GM18505 (cell line): ENCODE measurements around the gene F5.

Source experiments
- ATAC-seq: cut with Tn5 transposase; IDR thresholded peaks from one replicate; pipeline ENCODE4 v1.9.1; 2021; ENCODE audit not compliant: unreplicated experiment
- POLR2A ChIP-seq: IDR thresholded peaks from 4 replicates; pipeline ENCODE4 v1.6.1; 2011; ENCODE audit warnings: borderline replicate concordance; ENCODE audit not compliant: insufficient read depth, insufficient read length; ENCODE audit errors: extremely low read depth

F5 gene

DNA sequence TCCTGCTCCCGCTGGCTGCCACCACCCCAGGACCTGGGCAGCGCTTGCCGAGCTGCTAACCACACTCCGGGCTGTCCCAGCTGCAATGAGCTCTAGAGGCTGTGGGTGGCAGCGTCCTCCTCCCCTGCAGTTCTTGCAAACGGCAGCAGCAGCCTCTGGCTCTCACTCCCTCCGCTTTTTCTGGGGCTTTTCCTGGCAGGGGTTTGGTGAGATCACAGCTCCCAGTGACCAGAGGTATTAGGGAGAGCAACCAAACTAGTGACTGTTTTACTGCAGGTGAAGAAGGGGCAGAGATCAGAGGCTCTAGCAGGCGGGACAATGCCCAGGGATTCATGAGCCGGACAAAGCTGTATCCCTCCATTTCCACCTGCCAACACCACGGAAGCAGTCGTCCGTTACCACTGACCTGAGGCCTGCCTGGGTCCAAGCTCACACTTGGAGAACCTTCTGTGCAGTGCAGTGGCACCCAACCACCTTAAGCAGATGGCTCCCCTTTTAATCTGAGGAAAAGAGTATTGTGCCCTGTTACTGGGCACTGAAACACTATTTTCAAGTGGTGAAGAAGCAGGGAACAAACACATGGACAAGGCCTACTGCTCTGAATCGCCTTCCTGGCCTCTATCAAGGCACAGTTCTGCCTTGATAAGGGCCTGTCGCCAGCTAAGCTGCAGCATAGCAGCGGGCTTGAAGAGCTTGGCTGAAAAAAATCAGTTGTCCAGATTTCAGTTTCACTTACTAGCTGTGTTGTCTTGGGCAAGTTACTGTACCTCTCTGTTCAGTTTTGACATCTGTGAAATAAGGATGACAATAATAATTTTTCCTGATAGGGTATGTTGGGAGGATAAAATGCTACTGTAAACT, at the start of gene F5:
TSS of gene F5 (minus strand) at position 87 of the 861 bp plus-strand sequence. CDS start 95 bp downstream, outside the sequence.
- no peak for TF ChIP-seq POLR2A

DNA sequence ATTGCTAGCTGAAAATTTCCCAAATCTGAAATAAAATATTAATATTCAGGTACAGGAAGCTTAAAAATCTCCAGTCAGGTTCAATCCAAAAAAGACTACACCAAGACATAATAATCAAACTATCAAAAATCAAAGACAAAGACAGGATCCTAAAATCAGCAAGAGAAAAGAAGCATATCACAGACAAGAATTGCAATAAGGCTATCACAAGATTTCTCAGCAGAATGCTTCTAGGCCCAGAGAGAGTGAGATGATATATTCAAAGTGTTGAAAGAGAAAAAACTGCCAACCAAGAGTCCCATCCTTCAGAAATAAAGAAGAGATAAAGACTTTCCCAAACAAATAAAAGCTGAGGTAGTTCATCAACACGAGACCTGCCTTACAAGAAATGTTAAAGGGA, 48.6 kb upstream of the F5 start:
- ATAC-seq, result no peak
- TF ChIP-seq POLR2A, result no peak

More for the DNA sequence above, at the start of gene F5:
- ATAC-seq, result peak; percentile 96

DNA sequence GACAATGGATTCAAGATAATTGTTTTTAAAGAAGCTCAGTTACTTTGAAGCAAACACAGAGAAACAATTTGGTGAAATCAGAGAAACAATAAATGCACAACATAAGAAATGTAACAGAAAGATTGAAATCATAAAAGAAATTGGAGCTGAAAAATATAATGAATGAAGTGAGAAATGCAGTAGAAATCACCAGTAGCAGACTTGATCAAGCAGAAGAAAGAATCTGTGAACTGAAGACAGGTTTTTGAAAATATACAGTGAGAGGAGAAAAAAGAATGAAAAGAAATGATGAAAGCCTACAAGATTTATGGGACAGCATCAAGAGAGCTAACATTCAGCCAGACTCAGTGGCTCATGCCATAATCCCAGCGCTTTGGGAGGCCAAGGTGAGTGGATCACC, 47.9 kb upstream of the F5 start:
- no peak for TF ChIP-seq POLR2A
- no peak for ATAC-seq

DNA sequence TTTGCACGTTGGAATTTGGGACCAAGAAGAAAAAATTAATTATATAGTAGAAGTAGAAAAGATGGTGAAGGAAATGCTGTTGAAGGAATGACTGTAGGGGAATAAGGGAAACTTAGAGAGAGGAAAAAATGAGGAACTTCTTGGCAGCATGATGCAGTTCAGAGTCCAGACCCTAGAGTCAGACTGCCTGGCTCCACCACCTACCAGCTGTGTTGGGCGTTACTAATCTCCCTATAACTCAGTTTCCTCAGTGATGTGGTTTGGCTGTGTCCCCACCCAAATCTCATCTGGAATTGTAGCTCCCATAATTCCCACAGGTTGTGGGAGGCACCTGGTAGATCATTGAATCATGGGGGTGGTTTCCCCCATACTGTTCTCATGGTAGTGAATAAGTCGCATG, 45.0 kb upstream of the F5 start:
- no peak for ATAC-seq
- no peak for TF ChIP-seq POLR2A

DNA sequence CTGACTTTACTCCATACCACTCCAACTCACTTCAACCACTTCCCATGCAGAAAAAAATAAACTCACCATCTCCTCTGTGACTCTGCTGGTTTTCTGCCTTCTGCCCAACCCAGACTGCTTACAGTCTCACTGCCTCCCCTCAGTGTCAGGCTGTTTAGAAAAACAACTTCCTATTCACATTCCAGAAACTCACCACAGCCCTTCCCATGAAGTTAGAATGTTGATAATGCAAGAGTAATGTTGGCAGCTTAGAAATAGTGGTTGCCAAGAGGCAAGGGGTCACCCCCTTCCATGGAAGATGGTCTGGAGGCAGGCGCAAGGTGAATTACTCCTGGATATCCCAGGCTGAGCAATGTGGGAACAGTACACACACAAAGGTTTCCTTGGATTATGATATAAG, 43.7 kb upstream of the F5 start, which contains the start of gene SELP:
TSS of gene SELP (minus strand) at position 119 of the 400 bp plus-strand sequence. CDS start at position 69, 50 bp downstream.
- no peak for TF ChIP-seq POLR2A
- no peak for ATAC-seq

DNA sequence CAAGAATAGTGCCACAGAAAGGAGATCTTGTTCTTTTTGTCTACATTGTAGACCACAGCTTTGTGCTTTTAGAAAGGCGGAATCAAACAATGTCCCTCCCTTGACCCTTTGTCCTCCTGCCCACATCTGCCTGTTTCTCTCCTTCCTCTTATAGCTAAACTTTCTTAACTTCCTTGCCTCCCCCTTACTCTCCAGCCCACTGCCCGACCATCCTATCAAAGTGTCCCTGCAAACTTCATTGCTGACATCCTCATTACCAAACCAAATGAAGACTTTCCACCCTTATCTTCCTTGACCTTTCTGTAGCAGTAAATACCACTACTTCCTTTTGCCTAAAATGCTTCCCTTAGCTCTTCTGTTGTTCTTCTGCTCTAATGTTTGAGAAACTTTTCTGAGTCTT, 38.6 kb upstream of the F5 start:
- TF ChIP-seq POLR2A, result no peak
- ATAC-seq, result no peak

DNA sequence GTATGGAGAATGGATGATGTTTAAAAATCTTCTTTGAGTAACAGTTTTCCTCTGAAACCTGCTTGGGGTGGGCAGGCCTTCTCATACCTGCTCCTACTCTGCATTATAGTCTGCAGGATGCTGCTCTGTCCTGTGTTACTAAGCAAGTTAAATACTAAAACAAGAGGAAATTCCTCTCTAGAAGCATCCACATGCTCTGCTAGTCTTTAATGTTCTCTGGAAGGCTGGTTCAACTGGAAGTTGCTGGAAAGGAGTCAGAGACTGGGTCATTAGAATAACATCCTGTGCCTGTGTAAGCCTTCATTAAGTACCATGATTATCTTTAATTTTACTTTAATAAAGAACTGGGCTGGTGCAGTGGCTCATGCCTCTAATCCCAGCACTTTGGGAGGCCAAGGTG, 37.8 kb upstream of the F5 start:
- no peak for TF ChIP-seq POLR2A
- no peak for ATAC-seq

DNA sequence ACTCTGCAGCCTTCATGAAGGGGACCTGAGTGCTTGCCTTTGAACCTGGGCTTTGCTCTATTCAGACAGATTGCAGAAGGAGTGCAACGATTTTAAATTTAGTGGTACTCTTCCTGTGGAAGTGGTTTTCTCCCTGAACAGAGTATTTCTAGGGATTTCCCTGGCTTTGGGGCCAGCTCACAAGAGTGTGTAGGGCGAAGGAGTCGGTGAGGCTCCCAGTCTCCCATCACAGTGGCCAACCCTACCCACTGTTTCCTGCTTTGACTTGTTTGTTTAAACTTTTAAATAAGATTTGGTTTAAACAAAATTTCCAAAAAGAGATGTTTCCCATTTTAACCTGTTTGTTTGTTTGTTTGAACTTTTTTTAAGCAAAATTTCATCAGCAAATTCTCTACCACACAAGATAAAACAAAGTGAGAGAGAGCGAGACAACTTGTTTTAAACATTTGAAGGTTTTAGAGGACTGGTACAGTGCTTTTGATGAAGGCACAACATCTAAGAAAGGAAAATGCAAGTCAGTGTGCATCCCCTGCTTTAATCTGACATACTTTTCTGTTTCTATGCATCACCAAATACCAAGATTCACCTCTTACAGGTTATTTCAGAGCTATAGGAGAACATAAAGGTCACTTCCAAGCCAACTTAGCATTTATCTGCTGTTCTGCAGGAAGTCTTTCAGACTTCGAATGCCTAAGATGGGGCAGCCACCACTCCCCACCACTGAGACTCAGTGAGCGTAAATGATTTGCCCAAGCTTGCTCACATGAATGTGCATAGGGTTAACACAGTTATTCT, 37.0 kb upstream of the F5 start:
- no peak for TF ChIP-seq POLR2A
- ATAC-seq, result no peak

DNA sequence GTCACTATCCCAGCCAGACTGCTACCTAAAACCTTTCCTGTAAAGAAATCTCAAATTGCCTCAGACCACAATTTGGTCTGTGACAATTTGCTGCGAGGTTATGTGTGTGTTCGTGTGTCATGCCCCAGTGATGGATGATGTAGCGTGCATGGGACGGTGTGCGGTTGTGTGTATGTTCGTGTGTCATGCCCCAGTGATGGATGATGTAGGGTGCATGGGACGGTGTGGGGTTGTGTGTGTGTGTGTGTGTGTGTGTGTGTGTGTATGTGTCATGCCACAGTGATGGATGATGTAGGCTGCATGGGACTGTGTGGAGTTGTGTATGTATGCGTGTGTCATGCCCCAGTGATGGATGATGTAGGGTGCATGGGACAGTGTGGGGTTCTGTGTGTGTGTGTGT, 34.3 kb upstream of the F5 start:
- TF ChIP-seq POLR2A, result no peak
- no peak for ATAC-seq

DNA sequence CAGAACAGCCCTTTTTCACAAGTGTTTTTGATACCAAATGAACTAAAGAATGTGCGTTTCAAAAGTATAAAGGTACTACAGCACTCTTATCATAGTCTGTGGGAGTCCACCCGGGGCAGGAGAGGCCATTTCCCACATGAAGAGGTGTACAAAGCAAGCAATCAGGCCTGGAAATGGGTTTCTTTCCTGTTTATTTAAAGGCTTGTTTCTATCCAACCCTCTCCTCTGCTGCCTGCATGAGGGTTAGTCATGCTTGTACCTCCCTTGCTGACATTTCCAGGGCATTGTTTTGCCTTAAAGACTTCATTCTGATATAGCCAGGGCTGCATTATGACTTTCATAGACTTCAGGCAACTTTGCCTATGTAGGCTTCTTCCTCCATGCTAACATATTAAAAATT, 32.1 kb upstream of the F5 start:
- no peak for ATAC-seq
- no peak for TF ChIP-seq POLR2A

DNA sequence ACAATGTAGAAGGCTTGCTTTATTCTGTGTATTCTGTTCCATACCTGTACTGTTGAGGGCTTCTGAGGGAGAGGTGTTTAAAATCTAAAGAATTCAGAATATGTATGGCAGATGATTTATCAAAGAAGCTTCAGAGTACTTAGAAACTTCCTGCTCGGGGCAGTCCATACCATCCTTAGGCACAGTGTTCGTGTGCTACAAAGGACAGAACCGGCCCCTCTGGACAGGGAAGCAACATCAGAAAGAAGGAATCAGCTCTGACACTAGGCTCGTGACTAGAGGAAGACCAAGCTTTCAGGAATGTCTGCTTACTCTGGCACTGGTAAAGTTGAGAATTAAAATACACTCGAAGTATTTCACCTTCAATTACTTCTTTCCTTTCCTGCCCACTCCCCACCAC, 29.5 kb upstream of the F5 start:
- TF ChIP-seq POLR2A, result no peak
- ATAC-seq, result no peak

DNA sequence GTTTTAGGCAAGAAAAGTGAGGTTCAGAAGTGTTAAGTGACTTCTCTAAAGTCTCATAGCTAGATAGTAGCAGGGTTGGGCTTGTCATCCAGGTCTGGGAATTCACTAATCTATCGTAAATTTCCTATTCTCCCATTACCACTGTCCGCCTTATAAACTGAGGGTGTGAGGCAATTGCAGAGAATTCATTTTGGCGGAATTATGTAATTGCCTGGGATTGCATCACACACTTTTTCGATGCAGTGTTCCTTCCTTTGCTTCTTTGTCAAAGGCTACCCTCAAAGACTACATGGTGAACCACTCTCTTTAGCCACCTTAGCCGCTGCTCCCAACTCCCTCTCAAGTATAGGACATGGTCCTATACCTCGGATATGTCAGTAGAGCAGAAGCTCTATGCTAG, 24.6 kb upstream of the F5 start:
- TF ChIP-seq POLR2A, result no peak
- no peak for ATAC-seq

DNA sequence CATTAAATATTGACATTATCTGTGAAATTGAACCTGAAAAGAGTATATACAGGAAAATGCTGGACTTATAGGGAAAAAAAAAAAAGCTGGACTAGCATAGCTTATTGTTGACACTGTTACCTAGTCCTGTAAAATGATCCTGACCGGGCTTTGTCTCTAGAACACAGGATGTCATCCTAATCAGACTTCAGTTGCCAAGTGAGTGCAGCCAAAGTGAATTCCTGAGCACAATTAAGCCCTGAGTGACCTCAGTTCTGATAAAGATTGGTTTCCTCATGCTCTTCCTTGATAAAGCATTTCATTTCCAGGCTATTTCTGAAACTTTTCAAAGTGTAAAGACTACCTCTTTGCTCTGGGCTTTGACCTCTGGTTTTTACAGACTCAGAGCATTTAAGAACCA, 23.8 kb upstream of the F5 start:
- ATAC-seq, result no peak
- TF ChIP-seq POLR2A, result no peak

DNA sequence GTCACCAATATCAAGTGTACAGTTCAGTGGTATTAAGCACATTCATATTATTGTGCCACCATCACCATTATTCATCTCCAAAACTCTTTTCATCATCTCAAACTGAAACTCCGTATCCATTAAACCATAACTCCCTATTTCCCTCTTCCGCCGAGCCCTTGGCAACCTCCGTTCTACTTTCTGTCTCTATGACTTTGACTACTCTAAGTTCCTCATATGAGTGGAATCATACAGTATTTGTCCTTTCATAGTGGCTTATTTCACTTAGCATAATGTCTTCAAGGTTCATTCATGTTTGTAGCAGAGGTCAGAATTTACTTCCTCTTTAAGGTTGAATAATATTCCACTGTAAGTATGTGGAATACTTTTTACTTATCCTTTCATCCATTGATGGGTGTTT, 21.9 kb upstream of the F5 start:
- TF ChIP-seq POLR2A, result no peak
- ATAC-seq, result no peak
